BJ (cell line): ENCODE data around the gene UBE2D4. TPM values are rescaled to one million over a fixed set of nuclear protein-coding genes. Genes with fewer than 3 reads are reported as not detected.
"Not testable (repeated sequence)": the region's sequence is repeated elsewhere in the genome, so short reads cannot be mapped to it uniquely, and the experiment has no call there.

Experiments
- CTCF ChIA-PET: fragments of 350-600 bp; formaldehyde crosslinking; extraction: SDS; loops from one replicate; lab custom pipeline; 2021; ENCODE audit warnings: antibody characterized with exemption, inconsistent platforms; lab: Yijun Ruan, JAX
- POLR2A ChIA-PET: fragments of 300-600 bp; sonication (Branson Sonifier 250); formaldehyde crosslinking; extraction: SDS; loops from one replicate; lab custom pipeline; 2021; ENCODE audit warnings: antibody characterized with exemption; lab: Charles Lee
- DNase-seq: peaks from one replicate; pipeline ENCODE4 v3.0.0-alpha.2; 2011; ENCODE audit warnings: low read depth
- H3K27me3 ChIP-seq: 2 replicates; pipeline ENCODE4 v1.6.0; 2011; ENCODE audit warnings: low read length; ENCODE audit not compliant: control insufficient read depth, insufficient read depth
- H3K36me3 ChIP-seq: 2 replicates; pipeline ENCODE4 v1.5.1; 2011; ENCODE audit warnings: low read length; ENCODE audit not compliant: control insufficient read depth, insufficient read depth
- H3K4me3 ChIP-seq: 2 replicates; pipeline ENCODE4 v1.5.1; 2011; ENCODE audit warnings: low read depth, mild to moderate bottlenecking, control low read depth, low read length
- CTCF ChIP-seq: IDR thresholded peaks from 2 replicates; pipeline ENCODE4 v1.5.1; 2011; ENCODE audit warnings: low read depth, mild to moderate bottlenecking, control low read depth, inconsistent platforms, low read length, moderate library complexity; ENCODE audit not compliant: insufficient read depth
- polyA plus RNA-seq: library from polyadenylated mRNA; depleted of rRNA; stranded (reverse); fragments of >200 nt; gene quantifications from 2 replicates; pipeline ENCODE4 v1.2.3, GENCODE V29; 2011

Gene UBE2D4
- polyA plus RNA-seq, 1 experiment = 27.6 TPM

- DNase-seq, H3K27me3 ChIP-seq, CTCF ChIA-PET, POLR2A ChIA-PET, H3K4me3 ChIP-seq, H3K36me3 ChIP-seq: not testable (repeated sequence)
These were observed 43.4 kb downstream of the UBE2D4 start for GRCh38 chr7:43969586-43969985.

DNA sequence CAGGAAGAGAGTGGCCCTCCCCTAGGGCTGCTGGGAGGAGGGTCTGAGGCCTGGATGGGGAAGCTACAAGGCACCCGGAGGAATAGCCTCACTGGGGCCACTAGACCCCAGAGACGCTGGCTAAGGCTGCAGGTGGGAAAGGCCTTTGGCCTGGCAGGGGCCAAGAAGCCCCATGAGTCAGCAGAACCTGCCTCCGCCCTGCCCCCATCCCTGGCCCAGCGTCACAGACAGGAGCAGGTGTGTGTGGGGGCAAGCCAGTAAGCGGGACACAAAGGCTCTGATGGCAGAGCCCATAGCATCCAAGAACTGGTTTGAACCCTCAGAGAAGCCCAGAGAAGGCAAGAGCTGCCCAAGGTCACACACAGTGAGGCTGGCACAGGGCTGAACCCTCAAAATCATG, 44.5 kb downstream of the UBE2D4 start:
- DNase-seq, H3K36me3 ChIP-seq, H3K27me3 ChIP-seq, POLR2A ChIA-PET, CTCF ChIA-PET, H3K4me3 ChIP-seq: not testable (repeated sequence)

DNA sequence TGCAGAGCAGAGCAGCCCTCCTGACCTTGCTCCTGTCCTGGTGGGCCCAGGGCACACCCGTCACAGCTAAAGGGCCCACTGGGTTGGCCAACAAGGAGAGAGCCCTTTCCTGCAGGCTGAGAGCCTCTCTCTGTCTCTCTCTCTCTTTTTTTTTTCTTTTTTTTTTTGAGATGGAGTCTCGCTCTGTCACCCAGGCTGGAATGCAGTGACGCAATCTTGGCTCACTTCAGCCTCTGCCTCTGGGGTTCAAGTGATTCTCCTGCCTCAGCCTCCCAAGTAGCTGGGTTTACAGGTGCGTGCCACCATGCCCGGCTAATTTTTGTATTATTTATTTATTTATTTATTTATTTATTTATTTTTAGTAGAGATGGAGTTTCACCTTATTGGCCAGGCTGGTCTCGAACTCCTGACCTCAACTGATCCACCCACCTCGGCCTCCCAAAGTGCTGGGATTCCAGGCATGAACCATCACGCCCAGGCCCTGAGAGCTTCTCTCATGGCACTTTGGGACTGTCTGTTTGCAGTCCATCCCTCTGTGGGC, 47.9 kb downstream of the UBE2D4 start:
- POLR2A ChIA-PET, DNase-seq, H3K36me3 ChIP-seq, H3K27me3 ChIP-seq, H3K4me3 ChIP-seq, CTCF ChIA-PET: not testable (repeated sequence)

DNA sequence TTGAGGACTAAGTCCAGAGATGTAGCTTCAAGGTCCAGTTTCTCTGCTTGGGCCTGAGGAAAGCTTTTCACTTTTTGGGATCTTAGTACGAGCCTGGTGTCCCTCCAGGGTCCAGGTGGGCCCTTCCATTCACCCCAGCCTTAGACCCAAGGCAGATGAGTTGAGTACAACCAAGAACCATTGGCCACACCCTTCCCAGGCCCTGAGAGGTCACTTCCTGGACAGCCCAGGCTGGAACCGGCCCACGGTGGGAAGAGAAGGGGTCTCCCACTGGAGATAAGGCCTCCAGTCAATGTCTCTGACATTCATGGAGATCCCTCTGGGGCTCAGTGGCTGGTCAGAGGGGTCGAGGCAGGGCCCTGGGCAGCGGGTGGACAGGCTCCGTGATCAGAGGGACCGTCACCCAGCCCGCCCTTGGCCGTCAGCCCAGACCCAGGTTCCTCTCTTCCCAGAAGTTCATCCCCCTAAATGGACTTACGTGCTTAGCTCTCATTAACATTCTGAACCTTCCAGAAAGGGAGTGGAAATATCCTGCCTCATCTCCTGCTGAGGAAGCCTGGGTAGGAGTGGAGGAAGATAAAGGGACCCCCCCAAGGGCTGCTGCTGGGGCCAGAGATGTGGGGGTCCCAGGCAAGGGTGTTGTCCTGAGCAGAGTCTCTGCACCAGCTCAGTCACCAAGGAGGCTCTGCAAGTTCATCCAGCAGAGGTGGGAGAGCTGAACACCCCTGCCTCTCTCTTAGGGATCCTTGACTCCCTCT, 48.7 kb downstream of the UBE2D4 start:
- CTCF ChIA-PET, DNase-seq, POLR2A ChIA-PET: not testable (repeated sequence)

DNA sequence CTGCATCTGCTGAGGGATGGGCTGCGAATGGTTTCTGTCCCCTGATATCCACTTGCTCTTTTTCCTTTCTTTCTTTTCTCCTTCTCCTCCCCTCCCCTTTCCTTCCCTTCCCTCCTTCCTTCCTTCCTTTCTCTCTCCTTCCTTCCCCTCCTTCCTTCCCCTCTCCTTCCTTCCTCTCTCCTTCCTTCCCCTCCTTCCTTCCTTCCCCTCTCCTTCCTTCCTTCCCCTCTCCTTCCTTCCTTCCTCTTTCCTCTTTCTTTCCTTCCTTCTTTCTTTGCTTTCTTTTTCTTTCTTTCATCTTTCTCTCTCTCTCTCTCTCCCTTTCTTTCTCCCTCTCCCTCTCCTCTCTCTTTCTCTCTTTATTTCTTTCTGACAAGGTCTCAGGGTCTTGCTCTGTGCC, 51.3 kb downstream of the UBE2D4 start:
- Histone ChIP-seq H3K36me3 (peaks cover 1% of the 10 kb centered on the region; the same call in 1 of the 2 replicates), H3K27me3 (no peaks in the 10 kb centered on the region), H3K4me3 (no peak overlapping the region)
- CTCF ChIA-PET = no interaction called here
- POLR2A ChIA-PET = no interaction called here
- TF ChIP-seq CTCF = no peak
- DNase-seq = no peak

More for the DNA sequence above, 48.7 kb downstream of the UBE2D4 start:
- not testable (repeated sequence) for H3K4me3 ChIP-seq, H3K36me3 ChIP-seq, H3K27me3 ChIP-seq

DNA sequence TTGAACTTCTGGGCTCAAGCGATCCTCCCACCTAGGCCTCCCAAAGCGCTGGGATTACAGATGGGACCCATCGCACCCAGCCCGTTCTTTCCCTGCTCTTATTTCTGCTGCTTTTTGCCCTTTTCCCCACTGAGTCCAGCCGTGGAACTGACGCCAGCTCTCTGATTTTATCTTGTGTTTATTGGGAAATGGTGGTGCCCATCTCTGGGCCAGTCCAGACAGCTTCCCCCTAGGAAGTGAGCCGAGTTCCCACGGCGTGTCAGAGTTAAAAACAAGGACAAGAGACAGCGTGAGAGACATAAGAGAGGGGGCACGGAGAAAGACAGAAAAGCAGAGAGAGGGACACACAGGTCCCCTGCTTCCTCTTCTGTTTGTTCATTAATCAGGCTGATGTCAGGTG, 51.9 kb downstream of the UBE2D4 start:
- H3K4me3 ChIP-seq, H3K27me3 ChIP-seq, DNase-seq, H3K36me3 ChIP-seq, CTCF ChIA-PET, POLR2A ChIA-PET: not testable (repeated sequence)

DNA sequence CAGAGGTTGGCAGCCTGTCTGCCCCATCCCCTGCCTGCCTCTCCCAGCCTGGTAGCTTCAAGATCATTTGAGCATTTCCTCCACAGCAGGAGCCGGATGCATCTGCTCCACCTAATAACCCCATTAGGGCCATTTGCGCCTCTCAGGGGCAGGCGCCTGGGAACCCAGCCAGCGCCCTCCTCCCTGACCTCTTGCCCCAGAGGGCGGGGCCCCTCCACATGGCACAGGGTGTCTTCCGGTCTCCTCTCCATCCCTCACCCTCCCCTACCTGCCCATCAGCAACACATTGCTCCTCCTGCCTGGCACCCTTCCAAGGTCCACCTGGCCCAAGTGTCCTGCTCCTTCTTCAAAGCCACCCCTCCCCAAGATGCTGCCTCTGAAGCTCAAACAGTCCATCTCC, 56.6 kb downstream of the UBE2D4 start:
- H3K4me3 ChIP-seq, CTCF ChIA-PET, H3K36me3 ChIP-seq, H3K27me3 ChIP-seq, DNase-seq, POLR2A ChIA-PET: not testable (repeated sequence)

DNA sequence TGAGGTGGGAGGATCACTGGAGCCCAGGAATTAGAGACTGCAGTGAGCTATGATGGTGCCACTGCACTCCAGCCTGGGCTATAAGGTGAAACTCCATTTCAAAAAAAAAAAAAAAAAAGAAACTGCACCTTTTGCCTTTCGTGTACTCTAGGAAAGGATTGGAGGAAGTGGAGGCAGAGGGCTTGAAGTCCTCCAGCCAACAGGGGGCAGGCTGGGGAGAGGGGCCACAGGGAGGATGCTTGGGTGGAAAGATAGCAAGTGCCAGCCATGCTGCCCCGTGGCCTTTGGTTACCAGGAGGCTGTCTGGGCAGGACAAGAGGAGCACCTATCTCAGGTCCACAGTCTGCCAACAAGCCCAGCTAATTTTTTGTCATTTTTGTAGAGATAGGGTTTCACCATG, 57.5 kb downstream of the UBE2D4 start:
- DNase-seq, POLR2A ChIA-PET, CTCF ChIA-PET, H3K27me3 ChIP-seq, H3K4me3 ChIP-seq, H3K36me3 ChIP-seq: not testable (repeated sequence)
